ENCODE measurements around the gene MAGEA9.
A peak's percentile ranks its signal among the peaks of the same experiment; 100 is the strongest.
"Not testable (repeated sequence)": the region's sequence is repeated elsewhere in the genome, so short reads cannot be mapped to it uniquely, and the experiment has no call there.

The MAGEA9 gene

DNA sequence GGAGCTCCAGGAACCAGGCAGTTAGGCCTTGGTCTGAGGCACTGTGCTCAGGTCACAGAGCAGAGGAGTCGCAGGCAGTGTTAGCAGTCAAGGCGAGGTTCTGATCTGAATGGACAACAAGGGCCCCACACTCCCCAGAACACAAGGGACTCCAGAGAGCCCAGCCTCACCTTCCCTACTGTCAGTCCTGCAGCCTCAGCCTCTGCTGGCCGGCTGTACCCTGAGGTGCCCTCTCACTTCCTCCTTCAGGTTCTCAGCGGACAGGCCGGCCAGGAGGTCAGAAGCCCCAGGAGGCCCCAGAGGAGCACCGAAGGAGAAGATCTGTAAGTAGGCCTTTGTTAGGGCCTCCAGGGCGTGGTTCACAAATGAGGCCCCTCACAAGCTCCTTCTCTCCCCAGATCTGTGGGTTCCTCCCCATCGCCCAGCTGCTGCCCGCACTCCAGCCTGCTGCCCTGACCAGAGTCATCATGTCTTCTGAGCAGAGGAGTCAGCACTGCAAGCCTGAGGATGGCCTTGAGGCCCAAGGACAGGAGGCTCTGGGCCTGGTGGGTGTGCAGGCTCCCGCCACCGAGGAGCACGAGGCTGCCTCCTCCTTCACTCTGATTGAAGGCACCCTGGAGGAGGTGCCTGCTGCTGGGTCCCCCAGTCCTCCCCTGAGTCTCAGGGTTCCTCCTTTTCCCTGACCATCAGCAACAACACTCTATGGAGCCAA is 26.2 kb downstream of the MAGEA9 start:
- no peak for DNase-seq (ENCODE audit: low spot score)

DNA sequence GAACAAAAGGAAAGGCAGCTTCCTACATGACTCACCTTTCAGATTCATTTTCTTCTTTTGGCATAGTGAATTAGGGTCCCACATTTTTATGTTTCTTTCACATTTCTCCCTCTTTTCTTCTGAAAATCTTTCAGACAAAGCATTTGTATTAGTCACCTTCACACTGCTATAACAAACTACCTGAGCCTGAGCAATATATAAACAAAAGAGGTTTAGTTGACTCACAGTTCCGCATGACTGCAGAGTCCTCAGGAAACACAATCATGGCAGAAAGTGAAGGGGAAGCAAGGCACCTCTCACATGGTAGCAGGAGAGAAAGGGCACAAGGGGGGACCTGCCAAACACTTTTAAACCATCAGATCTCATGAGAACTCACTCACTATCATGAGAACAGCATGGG is 36.9 kb downstream of the MAGEA9 start:
- DNase-seq (ENCODE audit: low spot score), result no peak

DNA sequence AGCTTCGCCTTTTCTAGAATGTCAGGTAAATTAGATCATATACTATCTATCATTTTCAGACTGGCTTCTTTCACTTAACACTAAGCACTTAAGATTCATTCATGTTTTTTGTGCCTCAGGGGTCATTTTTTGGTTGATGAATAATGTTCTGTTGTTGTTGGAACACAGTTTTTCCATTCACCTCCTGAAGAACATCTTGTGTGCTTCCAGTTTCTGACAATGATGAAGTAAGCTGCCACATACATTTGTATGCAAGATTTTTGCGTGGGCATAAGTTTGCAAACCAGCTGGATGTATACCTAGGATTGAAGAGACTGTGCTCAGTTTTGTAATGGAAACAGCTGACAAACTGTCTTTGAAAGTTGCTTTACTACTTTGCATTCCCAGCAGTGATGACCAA is 37.6 kb downstream of the MAGEA9 start:
- DNase-seq (ENCODE audit: low spot score), result peak; percentile 9

DNA sequence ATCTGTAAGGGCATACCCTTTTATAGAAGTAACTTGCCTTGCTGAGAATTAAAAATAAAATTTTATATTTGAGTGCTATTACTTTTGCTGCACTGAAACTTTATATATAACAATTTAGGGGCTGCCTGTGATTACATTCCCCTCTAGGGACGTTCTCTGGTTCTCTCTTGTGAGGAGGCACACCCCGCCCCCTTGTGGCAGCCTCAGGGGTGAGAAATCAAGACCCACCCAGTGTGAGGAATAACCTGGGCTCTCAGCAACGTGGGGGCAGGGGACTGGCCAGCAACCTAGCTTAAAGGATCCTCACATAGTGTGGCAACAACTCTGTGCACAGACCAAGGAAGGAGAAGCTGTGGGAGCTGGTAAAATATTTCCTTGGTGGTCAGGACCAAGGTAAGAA is 43.7 kb downstream of the MAGEA9 start:
- no peak for DNase-seq (ENCODE audit: low spot score)

DNA sequence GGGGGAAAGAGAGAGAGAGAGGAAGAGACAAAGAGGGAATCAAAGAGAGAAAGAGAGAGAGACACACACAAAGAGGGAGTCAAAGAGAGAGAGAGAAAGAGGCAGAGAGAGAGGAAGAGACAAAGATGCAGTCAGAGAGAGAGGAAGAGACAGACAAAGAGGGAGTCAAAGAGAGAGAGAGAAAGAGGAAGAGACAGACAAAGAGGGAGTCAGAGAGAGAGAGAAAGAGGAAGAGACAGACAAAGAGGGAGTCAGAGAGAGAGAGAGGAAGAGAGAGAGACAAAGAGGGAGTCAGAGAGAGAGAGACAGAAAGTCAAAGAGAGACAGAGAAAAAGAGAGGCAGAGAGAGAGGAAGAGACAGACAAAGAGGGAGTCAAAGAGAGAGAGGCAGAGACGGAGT is 45.5 kb downstream of the MAGEA9 start:
- no peak for DNase-seq (ENCODE audit: low spot score)

DNA sequence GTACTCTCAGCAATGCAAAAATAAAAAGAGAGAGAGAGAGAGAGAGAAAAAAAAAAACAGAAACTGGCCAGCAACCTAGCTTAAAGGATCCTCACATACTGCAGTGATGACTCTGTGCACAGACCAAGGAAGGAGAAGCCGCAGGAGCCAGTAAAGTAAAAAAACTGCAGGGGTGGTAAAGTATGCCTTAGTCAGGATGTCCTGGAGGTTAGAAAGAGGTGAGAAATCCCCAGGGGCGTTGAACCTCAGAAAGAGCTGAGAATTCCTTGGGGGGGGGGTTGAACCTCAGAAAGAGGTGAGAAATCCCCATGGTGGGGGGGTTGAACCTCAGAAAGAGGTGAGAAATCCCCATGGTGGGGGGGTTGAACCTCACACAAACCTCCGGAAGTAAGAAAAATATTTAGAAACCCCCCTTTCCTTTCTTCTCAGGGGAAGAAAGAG is 48.0 kb downstream of the MAGEA9 start:
- DNase-seq (ENCODE audit: low spot score), result no peak

DNA sequence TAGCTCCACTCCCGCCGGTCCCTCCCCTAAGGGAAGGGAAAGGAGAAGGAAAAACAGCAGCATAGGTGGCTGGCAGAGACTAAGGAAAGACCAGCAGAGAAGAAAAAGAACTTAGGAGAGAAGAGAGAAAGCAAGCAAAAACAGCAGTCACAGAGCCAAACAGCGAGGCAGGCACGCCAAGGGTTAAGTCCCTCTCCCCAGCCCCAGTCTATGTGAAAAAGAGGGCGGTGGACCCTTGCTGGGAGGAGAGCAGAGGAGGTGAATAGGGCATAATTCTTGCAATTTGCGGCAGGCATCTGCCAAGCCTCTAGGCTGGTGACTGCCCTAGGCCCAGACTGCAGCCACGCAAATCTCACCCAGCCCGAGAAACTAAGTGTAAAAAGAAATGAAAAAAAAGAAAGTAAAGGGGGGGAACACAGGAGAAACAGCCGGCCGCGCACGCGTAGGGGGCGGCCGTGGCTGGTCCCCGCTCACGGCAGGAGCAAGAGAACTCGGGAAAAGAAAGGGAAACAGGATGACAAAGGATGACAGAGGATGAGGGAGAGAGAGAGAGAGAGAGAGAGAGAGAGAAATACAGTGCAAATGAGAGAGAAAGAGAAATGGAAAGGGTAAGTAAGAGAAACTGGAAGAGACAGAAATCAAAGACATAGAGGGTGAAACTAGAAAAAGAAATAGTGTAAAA is 48.6 kb downstream of the MAGEA9 start:
- no peak for DNase-seq (ENCODE audit: low spot score)

DNA sequence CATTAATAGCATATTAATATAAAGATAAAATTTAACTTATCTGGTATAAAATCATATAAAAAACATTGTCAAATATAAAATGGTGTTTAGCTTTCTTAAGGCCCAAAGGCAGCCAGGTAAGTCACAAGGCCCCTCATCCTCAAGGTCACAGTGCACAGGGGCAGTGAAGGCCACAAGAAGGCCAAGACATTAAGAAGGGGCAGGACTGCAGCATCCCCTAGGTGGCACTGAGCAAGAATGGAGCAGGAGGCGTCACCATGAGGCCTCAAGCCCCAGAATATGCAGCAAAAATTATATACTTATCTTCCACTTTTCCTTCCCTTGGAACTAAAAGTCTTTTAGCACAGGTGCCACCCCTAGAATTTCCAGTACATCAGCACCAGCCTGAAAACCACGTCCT is 49.7 kb downstream of the MAGEA9 start:
- no peak for DNase-seq (ENCODE audit: low spot score)

DNA sequence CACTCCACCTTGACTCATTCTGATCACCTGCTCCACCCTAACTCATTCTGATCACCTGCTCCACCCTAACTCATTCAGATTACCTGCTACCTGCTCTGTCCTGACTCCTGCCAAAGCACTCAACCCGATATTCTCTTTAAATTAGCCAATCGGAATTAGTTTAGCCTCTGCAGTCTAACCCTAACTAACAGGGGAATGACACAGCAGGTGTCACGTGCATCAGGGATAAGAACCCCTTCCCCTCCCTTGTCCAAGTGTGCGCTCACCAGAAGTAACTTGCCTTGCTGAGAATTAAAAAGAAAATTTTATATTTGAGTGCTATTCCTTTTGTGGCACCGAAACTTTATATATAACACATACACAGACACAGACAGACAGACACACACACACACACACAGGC is 55.0 kb downstream of the MAGEA9 start:
- not testable (repeated sequence) for DNase-seq (ENCODE audit: low spot score)

DNA sequence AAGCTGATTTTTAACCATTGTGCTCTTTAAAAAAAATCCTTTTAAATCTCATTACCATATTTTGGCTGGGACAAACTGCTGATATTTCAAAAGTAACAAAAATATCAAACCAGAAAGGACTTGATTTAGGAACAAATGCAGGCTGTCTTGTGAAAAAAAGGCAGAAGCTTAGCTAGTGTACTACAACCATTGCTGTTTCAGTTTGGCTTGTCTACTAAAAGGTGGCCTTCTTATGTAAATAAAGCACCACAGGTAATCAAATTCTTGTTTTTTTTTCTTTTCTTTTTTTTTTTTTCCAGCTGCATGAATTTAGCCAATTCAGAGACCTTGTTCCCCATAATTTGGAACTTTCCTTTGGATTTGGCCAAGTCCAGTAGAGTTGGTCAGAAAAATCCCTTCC is 55.4 kb downstream of the MAGEA9 start:
- DNase-seq (ENCODE audit: low spot score), result no peak
